NCI-H1930 (cell line): Measurements from ENCODE around the gene MYL7.

Source experiments
- DNase-seq, 2 experiments: peaks; one replicate each; lab custom pipeline; 2025; lab: John Stamatoyannopoulos, UW

MYL7 gene

DNA sequence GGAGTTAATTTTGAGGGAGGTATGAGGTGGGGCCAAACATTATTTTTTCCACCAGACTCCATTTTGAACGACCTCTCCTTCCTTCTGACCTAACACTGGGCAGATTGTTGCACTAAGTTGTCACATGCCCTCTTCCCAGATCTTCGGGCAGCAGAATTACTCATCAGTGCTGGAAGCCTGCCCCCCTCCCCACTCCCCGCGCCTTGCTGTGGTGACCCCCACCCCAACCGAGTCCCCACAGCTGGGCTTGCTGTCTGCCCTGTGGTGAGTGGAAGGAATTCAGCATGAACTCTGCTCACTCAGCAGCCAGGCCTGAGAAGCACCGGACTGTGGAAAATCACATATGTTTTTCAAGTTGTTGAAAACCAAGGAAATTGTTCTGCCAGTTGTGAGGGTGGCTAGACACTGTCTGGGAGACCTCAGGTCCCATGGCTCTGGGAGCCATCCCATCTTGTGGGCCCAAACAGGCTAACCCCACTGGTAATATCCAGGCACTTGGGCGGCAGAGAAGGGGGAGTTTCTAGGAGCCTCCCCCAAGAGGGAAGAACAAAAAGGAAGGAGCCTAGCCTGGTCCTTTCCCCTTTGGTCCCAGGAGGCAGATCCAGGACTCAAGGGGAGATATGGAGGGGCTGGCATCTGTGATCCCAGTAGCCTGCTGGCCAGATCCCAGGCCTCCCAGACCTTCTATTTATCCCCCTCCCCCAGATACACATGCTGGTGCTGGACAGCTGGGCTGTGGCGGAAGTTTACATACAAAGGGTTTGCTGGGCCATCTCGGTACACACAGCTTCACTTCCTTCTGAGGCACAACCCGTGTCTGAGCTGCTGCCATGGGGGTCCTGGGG lies 40.5 kb downstream of the MYL7 start:
- DNase-seq = no peak

DNA sequence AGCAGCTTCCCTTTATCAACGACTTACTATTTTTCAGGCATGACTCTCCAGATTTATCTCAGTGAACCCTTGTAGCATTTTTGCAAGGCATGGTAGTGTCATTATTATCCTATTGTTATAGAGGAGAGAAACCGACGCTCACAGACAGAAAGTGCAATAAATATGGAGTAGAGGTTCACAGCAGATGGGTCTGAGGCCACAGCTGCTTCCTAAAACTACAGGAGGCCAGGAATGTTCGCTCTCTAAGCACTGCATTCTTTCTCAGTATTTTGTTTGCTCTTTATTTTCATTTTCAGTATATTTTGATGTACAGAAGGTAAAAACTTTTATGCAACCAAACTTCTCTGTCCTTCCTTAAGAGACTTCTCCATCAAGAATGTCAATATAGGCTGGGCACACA lies 41.5 kb downstream of the MYL7 start:
- DNase-seq = no peak

DNA sequence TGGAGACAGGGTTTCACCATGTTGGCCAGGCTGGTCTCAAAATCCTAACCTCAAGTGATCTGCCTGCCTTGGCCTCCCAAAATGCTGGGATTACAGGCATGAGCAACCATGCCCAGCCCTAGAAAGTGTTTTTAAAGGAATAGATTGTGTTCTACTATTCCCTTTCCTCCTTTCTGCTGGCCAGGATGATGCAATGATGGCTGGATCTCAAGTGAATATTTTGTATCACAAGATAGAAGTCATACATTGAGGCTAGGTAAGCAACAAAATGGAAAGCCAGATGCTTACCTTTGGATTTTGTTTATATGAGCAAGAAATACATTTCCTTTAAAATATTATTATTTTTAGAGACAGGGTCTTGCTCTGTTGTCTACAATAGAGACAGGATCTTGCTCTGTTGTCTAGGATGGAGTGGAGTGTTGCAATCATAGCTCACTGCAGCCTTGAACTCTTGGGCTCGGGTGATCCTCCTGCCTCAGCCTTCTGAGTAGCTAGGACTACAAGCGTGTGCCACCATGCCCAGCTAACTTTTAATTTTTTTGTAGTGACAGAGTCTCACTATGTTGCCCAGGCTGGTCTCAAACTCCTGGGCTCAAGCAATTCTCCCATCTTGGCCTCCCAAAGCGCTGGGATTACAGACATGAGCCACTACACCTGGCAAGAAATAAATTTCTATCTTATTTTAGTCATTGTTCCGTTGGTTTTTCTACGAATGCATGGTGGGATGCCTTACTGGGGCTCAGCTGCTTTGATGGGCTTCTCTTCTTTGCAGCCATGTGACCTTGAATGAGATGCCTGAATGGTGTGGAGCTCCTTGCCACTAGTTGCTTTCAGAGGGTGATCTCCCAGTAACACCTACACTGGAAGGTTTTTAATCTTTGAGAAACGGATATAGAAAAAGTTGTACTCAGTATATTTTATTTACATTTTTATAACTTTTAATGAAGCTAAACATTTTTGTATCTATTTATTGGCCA lies 42.8 kb downstream of the MYL7 start:
- no peak for DNase-seq

DNA sequence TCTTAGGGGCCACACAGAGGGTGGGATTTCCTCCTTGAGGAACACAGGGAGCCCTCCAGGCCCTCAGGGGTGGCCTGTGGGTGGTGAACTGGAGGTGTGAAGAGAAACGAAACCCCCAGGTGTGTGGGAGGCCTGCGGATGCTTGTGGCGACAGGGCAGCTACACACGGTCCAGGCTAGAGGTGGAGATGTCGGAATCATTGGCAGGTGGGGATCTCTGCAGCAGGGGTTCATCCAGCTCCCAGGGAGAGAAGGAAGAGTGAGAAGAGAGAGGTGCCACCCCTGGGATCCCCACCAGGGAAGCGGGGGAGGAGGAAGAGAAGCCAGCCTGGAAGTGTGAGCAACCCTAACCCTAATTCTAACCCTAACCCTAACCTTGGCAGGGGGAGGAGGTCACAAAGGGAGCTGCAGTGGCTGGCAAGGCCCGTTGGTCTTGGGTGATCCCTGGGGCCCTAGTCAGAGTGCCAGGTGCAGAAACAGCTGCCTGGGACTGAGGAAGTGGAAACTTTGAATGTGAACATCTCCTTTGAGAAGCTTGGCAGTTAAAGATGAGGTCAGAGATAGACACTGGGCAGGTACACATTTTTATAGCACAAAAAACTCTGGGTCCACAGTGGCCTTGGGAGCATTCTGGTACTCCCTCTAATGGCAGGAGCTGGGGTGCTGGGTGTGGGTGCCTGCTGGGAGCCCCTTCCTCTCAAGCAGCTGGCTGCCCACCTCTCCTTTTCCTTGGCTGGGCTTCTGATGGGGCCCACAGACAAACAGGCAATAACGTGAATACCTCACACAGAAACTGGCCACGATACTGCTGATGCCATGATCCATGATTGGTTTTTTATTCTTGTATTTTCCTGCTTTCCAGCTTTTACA lies 43.8 kb downstream of the MYL7 start:
- DNase-seq = no peak

DNA sequence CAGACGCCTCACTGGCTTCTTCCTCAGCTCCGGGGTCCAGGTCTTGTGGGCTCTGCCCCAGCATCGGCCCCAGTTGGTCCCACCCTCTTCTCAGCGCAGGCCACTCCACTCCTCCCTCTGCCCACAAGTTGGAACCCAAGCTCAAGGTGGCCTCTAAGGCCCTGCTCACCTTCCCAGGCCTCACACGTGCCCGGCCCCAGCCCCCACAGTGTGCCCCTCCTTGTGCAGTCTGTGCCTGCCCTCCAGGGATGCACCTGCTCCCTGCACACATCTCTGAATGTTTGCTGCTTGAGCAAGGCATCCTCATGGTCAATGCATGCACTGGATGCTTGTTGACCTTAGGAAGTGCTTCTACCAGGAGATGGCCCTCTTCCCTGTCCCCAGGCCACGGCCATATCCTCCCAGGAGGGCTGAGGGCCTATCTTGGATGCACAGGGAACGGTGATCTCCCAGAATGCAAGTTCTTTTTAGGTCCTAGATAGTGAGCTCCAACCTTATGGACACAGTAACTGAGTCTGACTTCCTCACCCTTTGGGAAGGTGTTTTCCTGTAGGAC lies 44.7 kb downstream of the MYL7 start:
- no peak for DNase-seq

DNA sequence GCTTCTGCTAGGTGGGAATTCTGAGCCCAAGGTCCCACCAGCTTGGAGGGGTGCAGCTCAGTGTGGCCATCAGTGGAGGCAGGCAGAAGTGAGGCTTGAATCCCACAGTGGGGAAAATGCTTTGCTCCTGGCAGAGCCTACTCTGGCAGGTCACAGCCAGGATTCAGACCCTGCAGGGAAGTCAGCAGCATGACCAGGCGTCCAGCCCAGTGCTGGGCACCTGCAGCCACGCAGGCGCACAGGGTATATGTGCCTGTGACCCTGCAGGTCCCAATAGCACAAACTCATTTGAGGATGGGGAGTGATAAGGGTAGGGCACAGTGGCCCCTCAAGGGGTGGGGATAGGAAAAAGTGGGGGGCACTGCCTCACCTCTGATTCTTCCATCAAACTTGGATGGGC lies 45.4 kb downstream of the MYL7 start:
- no peak for DNase-seq

DNA sequence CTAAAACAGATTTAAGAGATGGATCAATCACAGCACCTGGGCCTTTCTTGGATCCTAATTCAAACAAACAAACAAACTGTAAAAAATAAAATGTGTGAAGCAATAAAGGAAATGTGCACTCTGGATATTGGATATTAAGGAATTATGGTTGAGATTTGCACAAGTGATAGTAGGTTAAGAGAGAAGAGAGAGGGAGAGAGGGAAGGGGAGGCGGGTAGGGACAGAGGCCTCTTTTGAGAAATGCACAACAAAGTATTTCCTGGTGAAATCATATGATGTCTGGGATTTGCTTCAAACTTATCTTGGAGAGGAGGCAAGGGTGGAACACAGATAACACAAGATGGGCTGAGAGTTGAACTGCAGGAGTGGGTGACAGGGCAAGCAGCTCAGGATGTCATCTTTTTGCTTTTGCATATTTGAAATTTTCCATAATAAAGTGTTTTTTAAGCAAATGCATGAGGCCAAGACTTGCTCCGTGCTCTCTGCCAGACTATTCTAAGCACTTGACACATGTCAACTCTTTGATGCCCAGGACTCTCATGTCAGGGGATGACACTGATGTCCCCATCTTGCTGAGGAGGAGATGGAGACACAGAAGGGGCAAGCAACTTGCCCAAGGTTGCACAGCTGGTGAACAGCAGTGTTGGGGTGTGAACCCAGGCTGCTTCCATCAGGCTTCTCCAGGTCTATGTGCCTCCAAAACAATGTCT lies 46.1 kb downstream of the MYL7 start:
- no peak for DNase-seq

DNA sequence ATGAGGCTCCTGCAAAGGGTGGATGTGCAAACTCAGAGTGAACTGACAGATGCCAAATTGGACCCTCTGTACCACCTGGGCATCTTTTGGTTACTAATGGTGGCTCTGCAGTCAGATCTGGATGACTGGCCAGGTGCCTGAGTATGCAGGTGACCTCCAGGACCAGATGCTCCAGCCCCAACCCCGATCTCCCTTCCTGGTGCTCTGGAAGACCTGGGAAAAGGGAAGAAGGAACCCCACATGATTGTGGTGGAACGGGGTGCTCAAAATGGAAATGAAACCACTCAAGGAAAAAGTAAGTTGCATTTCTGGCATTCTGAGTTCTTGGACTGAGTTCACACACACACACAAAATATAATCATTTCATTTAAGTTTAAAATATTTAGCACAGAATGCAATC lies 46.8 kb downstream of the MYL7 start:
- no peak for DNase-seq

DNA sequence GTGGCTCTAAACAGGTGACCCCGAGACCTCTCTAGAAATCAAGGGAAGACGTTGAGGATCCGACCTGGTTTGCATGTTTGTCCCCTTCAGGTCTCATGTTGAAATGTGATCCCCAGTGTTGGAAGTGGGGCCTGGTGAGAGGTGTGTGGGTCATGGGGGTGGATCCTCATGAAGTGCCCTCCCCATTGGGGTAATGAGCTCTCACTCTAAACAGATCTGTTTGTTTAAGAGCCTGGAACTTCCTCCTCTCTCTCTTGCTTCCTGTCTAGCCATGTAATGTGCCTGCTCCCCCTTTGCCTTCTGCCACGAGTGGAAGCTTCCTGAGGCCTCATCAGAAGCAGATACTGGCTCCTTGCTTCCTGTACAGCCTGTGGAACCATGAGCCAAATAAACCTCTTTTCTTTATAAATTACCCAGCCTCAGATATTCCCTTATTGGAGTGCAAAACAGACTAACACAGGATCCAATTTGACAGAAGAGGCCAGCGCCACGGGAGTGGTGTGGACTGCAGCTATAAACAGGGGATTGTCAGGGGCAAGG lies 48.0 kb downstream of the MYL7 start:
- no peak for DNase-seq
